ENCODE data around the gene MCC.

MCC gene

GRCh38 chr5:113017881-113018635 lies 470.2 kb downstream of the MCC start:
- DNase-seq, result no peak

DNA sequence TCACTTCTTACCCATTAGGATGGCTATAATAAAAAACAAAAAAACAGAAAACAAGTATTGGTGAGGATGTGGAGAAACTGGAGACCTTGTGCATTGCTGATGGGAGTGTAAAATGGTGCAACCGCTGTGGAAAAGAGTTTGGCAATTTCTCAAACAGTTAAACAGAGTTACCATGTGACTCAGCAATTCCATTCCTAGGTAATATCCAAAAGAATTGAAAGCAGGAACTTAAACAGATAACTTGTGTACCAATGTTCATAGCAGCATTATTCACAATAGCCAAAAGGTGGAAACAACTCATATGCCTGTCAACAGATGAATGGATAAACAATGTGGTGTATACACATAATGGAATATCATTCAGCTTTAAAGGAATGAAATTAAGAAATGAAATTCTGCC lies 482.8 kb downstream of the MCC start:
- no peak for DNase-seq

DNA sequence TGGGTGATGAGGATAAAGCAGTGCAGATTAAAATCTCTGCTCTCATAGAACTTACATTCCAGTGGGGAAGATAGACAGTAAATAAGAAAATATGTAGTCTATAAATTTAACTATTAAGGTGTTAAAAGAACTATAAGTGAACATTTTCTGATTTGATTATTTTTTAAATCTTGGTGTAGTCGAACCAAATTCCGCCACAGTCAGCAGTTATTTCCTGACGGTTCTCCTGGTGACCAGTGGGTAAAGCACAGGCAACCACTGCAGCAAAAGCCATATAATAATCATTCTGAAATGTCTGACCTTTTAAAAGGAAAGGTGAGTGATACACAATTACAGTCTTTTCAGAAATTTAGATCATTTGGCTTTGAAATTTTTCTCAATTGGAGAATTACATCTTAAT lies 484.5 kb downstream of the MCC start:
- no peak for DNase-seq

- no peak for DNase-seq
Observed at GRCh38 chr5:113002423-113002822, 485.8 kb downstream of the MCC start.

DNA sequence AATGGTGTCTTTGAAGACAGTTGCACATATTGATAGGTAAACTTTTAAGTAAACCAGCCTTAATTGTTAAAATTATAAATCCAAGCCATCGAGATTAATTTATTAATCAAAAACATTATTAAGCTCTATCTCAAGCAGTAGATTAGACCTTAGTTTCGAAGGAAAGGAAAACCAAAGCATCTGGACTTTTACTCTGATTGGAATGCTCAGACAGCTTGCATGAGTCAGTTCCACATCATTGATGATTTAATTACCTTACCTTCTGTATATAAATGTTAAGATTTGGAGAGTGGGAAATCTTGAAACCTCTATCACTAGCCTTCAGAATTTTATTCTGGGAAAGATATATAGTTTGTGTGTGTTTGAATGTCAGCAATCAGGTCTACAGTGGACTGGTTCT lies 487.8 kb downstream of the MCC start:
- no peak for DNase-seq

DNA sequence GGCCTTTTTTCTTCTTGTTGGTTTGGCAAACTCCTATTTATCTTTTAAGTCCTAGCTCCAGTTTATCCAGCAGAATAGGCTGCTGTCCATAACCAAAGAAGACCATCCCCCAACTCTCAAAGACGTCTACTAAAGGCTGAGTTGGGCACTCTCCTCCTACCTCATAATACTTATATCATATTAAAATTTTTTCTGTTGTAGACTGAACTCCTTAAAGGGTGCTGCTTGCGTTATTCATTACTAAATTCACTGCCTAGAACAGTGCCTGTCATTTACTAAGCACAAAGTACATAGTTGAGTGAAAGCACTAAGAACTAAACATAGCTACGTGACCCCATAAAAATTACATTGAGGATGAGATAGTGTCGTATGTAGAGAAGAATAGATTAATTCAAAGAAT lies 490.0 kb downstream of the MCC start:
- no peak for DNase-seq

- DNase-seq, result no peak
Observed at GRCh38 chr5:112996830-112997374, 491.4 kb downstream of the MCC start.

DNA sequence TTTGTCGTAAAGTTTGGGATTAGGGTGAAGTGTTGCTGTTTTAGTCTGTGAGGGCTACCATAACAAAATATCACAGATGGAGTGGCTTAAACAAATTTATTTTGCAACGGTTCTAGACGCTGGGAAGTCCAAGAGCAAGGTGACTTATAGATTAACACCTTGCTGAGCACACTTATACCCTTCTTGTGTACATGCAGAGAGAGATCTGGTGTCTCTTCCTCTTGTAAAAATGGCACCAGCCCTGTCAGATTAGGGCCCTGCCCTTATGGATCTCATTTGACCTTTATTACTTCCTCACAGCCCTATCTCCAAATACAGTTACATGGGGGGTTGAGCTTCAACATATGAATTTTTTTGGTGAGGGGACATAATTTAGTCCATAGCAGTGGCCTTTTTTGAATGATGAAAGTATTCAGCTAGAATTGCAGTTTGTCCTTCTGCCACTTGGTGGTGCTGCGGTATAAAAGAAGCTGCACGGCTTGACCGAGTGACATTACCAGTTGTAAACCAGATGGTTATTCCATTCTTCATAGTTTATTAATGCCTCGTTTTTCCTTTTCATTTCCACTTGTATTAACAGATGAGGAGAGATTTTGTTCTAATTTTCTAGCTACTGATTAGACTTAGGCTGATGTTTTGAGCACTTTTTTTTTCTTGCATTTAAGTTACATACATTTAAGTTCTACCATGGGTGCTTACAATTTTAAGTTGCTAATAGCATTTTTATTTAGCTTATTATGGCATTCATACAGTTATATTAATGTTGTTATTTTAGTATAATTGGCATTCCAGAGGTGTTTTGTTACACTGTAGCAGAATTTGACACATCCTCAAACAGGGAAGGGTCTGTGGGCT lies 492.3 kb downstream of the MCC start:
- peak; percentile 77 for DNase-seq

DNA sequence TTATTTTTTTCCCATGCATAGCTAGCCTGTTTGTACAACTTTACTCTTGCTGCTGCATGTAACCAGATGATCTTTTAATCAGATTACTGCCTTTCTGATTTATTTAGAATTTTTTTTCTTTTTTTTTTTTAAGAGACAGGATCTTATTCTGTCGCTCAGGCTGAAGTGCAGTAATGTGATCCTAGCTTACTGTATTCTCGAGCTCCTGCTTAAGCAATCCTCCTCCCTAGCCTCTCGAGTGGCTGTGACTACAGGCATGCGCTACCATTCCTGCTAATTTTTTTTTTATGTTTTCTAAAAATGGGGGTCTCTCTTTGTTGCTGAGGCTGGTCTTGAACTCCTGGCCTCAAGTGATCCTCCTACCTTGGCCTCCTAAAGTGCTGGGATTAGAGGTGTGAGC lies 502.0 kb downstream of the MCC start:
- no peak for DNase-seq

- DNase-seq, result no peak
Observed at GRCh38 chr5:112983363-112983762, 504.9 kb downstream of the MCC start.

- DNase-seq, result no peak
Observed at GRCh38 chr5:112979723-112980122, 508.5 kb downstream of the MCC start.

GRCh38 chr5:112978836-112979235 lies 509.4 kb downstream of the MCC start:
- DNase-seq, result no peak

- no peak for DNase-seq
Observed at GRCh38 chr5:112977440-112977861, 510.8 kb downstream of the MCC start.

DNA sequence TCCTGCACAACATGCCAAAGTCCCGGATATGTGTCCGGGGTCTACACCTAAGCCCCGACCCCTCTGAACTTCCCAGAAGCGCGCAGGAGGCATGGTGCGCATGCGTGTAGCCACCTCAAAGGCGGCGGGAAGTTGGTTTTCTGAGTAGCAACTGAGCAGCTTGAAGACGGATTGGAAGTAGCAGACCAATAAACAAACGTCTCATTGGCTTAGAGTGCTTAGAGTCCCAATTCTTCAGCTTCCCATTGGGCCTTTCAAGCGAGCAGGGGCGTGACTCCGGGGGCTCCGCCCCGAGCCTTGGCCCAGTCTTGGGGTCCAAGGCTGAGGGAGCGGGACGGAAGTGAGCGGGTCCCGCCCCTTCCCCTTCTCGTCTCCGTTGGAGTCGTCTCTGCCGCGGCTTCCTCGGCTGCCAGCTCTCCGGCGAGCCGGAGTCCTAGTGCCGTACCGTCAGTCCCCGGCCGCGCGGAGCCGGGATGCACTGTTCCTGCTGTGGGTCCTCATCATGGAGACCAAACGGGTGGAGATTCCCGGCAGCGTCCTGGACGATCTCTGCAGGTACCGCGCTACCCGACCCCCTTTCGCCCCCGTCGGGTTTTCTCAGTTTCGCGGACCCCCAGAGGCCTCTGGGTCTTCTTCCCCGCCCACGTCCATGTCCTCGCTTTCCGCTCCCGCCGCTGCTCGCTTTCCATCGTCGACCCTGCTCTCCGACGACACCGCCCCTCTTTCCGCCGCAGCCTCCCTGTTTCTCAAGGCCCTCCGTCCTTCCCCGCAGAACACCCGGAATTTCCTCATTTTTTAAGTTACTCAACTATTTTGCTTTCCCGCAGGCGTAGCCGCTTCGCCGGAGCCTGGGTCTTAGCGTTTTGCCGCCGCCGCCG lies 511.6 kb downstream of the MCC start, which contains the start of gene DCP2:
Gene DCP2, plus strand, starts transcription at position 367 of the 878 bp plus-strand sequence. Its CDS starts 136 bp downstream, at position 503.
- peak; percentile 89 for DNase-seq

- DNase-seq, result no peak
Observed at GRCh38 chr5:112975721-112976431, 512.4 kb downstream of the MCC start.

DNA sequence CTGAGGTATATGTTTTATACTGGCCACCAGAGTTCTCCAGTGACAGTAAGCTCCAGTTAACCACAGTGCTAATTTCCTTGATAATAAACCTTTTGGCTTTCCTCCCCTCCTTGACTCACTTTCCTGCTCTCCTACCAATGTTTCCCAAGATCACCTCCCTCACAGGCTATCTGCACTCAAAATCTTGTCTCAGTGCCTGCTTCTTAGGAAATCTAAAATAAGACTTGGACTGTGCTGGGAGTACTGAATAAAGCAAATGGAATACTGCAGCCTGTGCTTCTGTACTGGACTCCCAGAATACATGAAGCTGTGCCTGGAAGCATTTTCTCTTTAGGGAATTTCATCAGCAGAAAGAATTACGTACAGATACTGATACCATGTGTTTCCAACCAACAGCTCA lies 513.4 kb downstream of the MCC start:
- no peak for DNase-seq

- DNase-seq, result no peak
Observed at GRCh38 chr5:112973904-112974303, 514.3 kb downstream of the MCC start.

DNA sequence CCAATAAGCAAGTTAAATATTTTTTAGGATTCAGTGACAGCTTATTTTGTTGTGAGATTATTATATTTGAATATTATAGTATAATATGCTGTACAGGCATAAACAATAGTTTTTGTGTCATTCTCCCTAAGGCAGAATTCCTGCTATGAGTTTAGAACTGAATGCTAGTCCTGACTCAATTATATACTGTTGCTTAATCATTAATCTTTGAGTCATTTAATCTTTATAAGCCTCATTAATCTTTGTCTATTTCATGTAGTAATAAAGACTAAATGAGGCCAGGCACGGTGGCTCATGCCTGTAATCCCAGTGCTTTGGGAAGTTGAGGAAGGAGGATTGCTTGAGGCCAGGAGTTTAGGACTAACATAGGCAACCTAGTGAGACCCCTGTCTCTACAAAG lies 515.2 kb downstream of the MCC start:
- DNase-seq, result no peak

Measured in T-helper 9 cell (primary cell).